Neutrophil (primary cell): ENCODE data around the gene VSTM2L.

Source experiments
- H3K27ac ChIP-seq: fragments of 200-600 bp; sonication (generic); 2 replicates; pipeline ENCODE4 v1.5.1; 2016; ENCODE audit warnings: mild to moderate bottlenecking, moderate library complexity
- H3K27me3 ChIP-seq: fragments of 200-600 bp; sonication (generic); 2 replicates; pipeline ENCODE4 v1.6.0; 2016; ENCODE audit warnings: mild to moderate bottlenecking
- H3K36me3 ChIP-seq: fragments of 200-600 bp; sonication (generic); 2 replicates; pipeline ENCODE4 v1.5.1; 2017
- H3K4me1 ChIP-seq, 2 experiments: fragments of 200-600 bp in 1 of 2; sonication (generic) in 1 of 2; 1 replicate in 1 of 2; 2 replicates in 1 of 2; pipeline versions ENCODE4 v1.5.1 to v1.6.1; 2013 to 2016; ENCODE audit warnings: low read depth in 1 of 2, low read length in 1 of 2, mild to moderate bottlenecking in 1 of 2, moderate library complexity in 1 of 2; ENCODE audit not compliant: control insufficient read depth in 1 of 2, insufficient read depth in 1 of 2
- H3K4me3 ChIP-seq, 2 experiments: fragments of 200-600 bp in 1 of 2; sonication (generic) in 1 of 2; 1 replicate in 1 of 2; 2 replicates in 1 of 2; pipeline ENCODE4 v1.5.1; 2013 to 2016; ENCODE audit warnings: low read depth in 1 of 2, low read length in 1 of 2, mild to moderate bottlenecking in 1 of 2, moderate library complexity in 1 of 2
- H3K9me3 ChIP-seq: fragments of 200-600 bp; sonication (generic); 2 replicates; pipeline ENCODE4 v1.5.1; 2016
- TF ChIP-seq, protein P1 (sequence below): fragments of 200-600 bp; sonication (generic); IDR thresholded peaks from 2 replicates; pipeline ENCODE4 v1.5.1; 2016; ENCODE audit warnings: antibody characterized with exemption

The VSTM2L gene

DNA sequence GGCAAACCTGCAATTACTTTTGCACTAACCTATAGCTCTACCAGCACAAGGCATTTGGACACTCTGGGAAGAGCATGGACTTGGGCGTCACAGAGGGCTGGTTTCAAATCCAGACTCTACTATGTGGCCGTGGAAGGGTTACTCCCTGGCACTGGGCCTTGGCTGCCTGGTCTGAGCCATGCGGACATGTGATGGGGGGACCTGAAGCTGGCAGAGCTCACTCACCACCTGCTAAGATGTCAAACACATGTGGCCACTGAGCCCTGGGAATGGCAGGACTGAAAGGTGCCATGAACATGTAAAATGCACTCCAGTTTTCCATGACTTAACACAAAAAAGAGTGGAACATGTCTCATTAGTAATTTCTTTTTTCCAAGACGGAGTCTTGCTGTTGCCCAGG is 23.7 kb downstream of the VSTM2L start:
- TF ChIP-seq, protein P1, sequence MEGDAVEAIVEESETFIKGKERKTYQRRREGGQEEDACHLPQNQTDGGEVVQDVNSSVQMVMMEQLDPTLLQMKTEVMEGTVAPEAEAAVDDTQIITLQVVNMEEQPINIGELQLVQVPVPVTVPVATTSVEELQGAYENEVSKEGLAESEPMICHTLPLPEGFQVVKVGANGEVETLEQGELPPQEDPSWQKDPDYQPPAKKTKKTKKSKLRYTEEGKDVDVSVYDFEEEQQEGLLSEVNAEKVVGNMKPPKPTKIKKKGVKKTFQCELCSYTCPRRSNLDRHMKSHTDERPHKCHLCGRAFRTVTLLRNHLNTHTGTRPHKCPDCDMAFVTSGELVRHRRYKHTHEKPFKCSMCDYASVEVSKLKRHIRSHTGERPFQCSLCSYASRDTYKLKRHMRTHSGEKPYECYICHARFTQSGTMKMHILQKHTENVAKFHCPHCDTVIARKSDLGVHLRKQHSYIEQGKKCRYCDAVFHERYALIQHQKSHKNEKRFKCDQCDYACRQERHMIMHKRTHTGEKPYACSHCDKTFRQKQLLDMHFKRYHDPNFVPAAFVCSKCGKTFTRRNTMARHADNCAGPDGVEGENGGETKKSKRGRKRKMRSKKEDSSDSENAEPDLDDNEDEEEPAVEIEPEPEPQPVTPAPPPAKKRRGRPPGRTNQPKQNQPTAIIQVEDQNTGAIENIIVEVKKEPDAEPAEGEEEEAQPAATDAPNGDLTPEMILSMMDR = no peak
- Histone ChIP-seq H3K27ac (no peak overlapping the region), H3K4me3 (no peak overlapping the region), H3K4me1 (no peaks in the 10 kb centered on the region), H3K9me3 (no peaks in the 10 kb centered on the region), H3K27me3 (peaks cover 14% of the 10 kb centered on the region), H3K36me3 (no peaks in the 10 kb centered on the region)

DNA sequence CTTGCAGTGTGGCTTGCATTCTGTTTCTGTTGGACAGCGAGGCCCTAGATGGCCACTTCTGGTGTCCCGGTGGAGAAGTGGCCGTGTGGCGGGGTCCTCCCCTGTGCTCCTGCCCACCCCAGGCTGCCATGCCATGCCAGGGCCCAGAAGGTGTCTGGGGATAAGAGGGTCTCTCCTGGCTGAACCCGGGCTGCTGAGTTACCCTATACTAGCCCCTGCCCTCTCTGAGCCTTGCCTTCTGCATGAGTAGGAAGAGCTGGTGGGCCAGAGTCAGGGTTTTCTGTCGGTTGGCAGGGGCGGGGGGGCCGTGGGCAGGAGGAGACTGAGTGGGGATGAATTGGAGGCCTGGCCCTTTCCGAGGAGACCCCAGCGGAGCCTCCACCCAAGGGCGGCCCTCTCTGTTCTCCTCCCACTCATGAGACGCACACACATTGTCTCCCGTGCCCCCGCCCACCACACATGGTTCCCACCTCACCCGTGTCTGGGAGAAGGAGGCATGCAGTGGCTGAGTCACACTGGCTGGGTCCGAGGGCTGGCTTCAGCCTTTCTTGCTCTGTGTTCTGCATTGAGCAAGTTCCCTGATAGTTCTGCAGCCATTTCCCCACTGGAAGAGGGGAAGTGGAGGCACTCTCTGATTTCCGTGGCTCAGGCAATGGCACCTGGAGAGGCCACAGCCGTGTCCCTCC is 24.6 kb downstream of the VSTM2L start:
- Histone ChIP-seq H3K27me3 (peaks cover 20% of the 10 kb centered on the region), H3K9me3 (no peaks in the 10 kb centered on the region), H3K4me1 (no peaks in the 10 kb centered on the region), H3K36me3 (no peaks in the 10 kb centered on the region), H3K27ac (no peak overlapping the region), H3K4me3 (no peak overlapping the region)
- TF ChIP-seq, protein P1 = no peak

DNA sequence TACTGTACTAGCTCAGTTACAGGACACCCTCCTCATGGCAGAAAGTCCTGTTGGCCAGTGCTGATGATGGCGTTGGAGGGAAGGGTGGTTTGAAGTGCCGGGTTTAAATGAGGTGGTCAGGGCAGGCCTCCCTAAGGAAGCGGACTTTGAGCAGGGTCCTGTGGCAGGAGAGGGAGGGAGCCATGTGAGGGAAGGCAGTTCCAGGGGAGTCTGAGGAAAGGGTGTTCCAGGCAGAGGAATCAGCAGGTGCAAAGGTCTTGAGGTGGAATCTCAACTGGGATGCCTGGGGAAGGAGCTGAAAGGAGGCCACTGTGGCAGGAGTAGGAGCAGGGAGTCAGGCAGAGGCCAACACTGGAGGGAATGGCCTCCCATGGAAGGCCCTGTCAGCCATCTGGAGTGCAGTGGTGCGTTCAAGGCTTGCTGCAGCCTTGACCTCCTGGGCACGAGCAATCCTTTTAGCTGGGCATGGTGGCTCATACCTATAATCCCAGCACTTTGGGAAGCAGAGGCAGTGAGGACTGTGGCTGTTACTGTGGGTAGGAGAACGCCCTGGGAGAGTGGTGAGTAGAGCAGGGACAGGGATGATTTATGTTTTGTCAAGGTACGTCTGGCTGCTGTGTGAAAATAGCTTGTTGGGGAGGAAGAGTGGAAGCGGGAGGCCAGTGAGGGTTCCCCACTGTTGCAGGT is 26.2 kb downstream of the VSTM2L start:
- Histone ChIP-seq H3K4me1 (no peaks in the 10 kb centered on the region), H3K9me3 (no peaks in the 10 kb centered on the region), H3K36me3 (no peaks in the 10 kb centered on the region), H3K27ac (no peak overlapping the region), H3K27me3 (peaks cover 24% of the 10 kb centered on the region), H3K4me3 (no peak overlapping the region)
- TF ChIP-seq, protein P1 = no peak

DNA sequence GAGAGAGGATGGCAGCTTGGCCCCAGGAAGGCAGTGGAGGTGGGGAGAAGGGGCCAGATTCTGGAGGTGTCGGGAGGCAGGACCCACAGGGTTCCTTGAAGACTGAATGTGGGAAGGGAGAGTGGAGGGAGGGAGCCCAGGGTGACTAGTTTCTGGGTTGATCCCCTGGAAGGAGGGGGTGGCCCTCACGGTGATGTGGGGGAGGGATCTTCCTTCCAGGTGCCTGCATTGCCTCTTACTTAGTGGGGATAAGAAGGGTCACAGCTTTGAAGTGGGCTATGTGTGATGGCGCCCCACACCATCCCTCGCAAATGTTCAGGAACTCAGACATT is 26.7 kb downstream of the VSTM2L start:
- H3K9me3 ChIP-seq = no peaks in the 10 kb centered on the region
- no peak overlapping the region for H3K4me3 ChIP-seq
- peaks cover 24% of the 10 kb centered on the region for H3K27me3 ChIP-seq
- TF ChIP-seq, protein P1 = no peak
- H3K4me1 ChIP-seq = no peaks in the 10 kb centered on the region
- no peak overlapping the region for H3K27ac ChIP-seq
- no peaks in the 10 kb centered on the region for H3K36me3 ChIP-seq

DNA sequence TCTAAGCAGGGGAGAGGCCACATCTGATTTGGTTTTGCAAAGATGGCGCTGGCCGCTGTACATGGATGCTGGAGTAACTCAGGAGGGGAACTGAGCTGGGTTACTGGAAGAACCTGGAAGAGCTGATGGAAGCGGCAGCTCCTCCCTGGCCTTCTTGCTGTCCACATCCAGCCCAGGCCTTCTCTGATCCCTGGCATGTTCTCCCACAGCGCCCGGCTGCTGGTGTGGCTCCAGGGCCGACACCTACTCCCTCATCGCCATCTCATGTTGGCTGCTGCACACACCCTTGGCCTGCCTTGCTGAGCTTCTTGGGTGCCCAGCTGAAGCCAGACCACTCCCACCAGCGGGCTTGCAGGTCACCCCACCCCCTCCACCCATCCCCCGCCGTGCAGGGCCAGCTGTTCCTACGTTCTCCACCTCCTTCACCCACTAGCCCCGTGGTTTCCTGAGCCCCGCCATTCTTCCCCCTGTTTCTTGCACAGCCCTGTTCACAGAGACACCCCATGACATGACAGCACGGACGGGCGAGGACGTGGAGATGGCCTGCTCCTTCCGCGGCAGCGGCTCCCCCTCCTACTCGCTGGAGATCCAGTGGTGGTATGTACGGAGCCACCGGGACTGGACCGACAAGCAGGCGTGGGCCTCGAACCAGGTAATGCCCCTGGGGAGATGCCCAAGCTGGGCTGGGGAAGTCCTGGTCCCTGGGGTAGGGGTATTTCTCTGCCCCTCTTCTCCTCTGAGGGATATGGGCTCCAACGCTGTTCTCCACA is 28.4 kb downstream of the VSTM2L start:
- Histone ChIP-seq H3K4me3 (no peak overlapping the region), H3K36me3 (no peaks in the 10 kb centered on the region), H3K4me1 (no peaks in the 10 kb centered on the region), H3K27me3 (peaks cover 24% of the 10 kb centered on the region), H3K27ac (no peak overlapping the region), H3K9me3 (no peaks in the 10 kb centered on the region)
- TF ChIP-seq, protein P1 = no peak
